H1 (cell line): Measurements from ENCODE around the gene DUSP10. TPM values are rescaled to one million over a fixed set of nuclear protein-coding genes. Genes with fewer than 3 reads are reported as not detected.

ENCODE experiments used
- CTCF ChIA-PET: fragments of 300-600 bp; sonication (Branson Sonifier 250); formaldehyde crosslinking; loops from one replicate; lab custom pipeline; 2021; ENCODE audit not compliant: partially characterized antibody; lab: Charles Lee
- POLR2A ChIA-PET: fragments of 300-600 bp; sonication (Branson Sonifier 250); formaldehyde crosslinking; loops from one replicate; lab custom pipeline; 2021; ENCODE audit warnings: inconsistent platforms; ENCODE audit not compliant: partially characterized antibody; lab: Charles Lee
- DNase-seq, 2 experiments: peaks; one replicate each; pipeline versions ENCODE4 v3.0.0 to v3.0.0-alpha.2; 2010 to 2022; ENCODE audit warnings: low spot score in 2 of 2, low read depth in 1 of 2, mixed read lengths in 1 of 2
- FAIRE-seq: peaks from 2 replicates; lab custom pipeline; 2011; peaks lifted over from hg19 to GRCh38; lab: Jason Lieb, UNC
- H2AFZ ChIP-seq: 2 replicates; pipeline ENCODE4 v1.8.1; 2012; ENCODE audit warnings: low read length, inconsistent platforms
- H2AK5ac ChIP-seq: 2 replicates; pipeline ENCODE4 v1.6.1; 2013; ENCODE audit warnings: low read depth, low read length
- H2BK120ac ChIP-seq: replicated peaks from 2 replicates; pipeline ENCODE3; 2013; ENCODE audit warnings: low read depth, low read length, inconsistent platforms
- H2BK12ac ChIP-seq: 2 replicates; pipeline ENCODE4 v1.6.1; 2013; ENCODE audit warnings: low read depth, low read length
- H2BK15ac ChIP-seq: 2 replicates; pipeline ENCODE4 v1.6.1; 2013; ENCODE audit warnings: low read length
- H2BK20ac ChIP-seq: 2 replicates; pipeline ENCODE4 v1.6.1; 2013; ENCODE audit warnings: low read length
- H2BK5ac ChIP-seq: 2 replicates; pipeline ENCODE4 v1.6.1; 2013; ENCODE audit warnings: low read depth, low read length
- H3K14ac ChIP-seq: 2 replicates; pipeline ENCODE4 v1.6.1; 2013; ENCODE audit warnings: inconsistent platforms; ENCODE audit not compliant: insufficient read length
- H3K18ac ChIP-seq: 2 replicates; pipeline ENCODE4 v1.6.1; 2013; ENCODE audit warnings: low read length; ENCODE audit errors: extremely low read depth
- H3K23ac ChIP-seq: 2 replicates; pipeline ENCODE4 v1.6.1; 2013; ENCODE audit warnings: inconsistent platforms; ENCODE audit not compliant: insufficient read length
- H3K23me2 ChIP-seq: 2 replicates; pipeline ENCODE4 v1.6.1; 2013; ENCODE audit warnings: low read depth, low read length
- H3K27ac ChIP-seq: 2 replicates; pipeline ENCODE4 v1.6.1; 2011; ENCODE audit warnings: low read depth, low read length, inconsistent platforms
- H3K27me3 ChIP-seq, 4 experiments: replicated peaks in 1 of 4; 1 replicate in 1 of 4; 2 replicates in 3 of 4; pipeline versions ENCODE4 v1.6.1 to v1.8.1; 2011 to 2013; ENCODE audit warnings: low read length in 3 of 4, mild to moderate bottlenecking in 3 of 4, inconsistent platforms in 2 of 4, mixed read lengths in 2 of 4, moderate library complexity in 1 of 4; ENCODE audit not compliant: control insufficient read depth in 3 of 4, insufficient read depth in 3 of 4; ENCODE audit errors: extremely low read depth in 1 of 4
- H3K36me3 ChIP-seq, 4 experiments: 2 replicates each; pipeline versions ENCODE4 v1.6.1 to v1.8.1; 2011 to 2013; ENCODE audit warnings: mild to moderate bottlenecking in 4 of 4, low read length in 3 of 4, moderate library complexity in 2 of 4, control low read depth in 1 of 4, inconsistent platforms in 1 of 4; ENCODE audit not compliant: insufficient read depth in 4 of 4, control insufficient read depth in 2 of 4
- H3K4ac ChIP-seq: replicated peaks from 2 replicates; pipeline ENCODE3; 2013; ENCODE audit warnings: low read length, low read depth, mixed read lengths, inconsistent platforms; ENCODE audit not compliant: insufficient read length
- H3K4me1 ChIP-seq, 4 experiments: replicated peaks in 1 of 4; 1 replicate in 1 of 4; 2 replicates in 3 of 4; pipeline versions ENCODE4 v1.6.1 to v1.8.1; 2011 to 2013; ENCODE audit warnings: low read length in 3 of 4, inconsistent platforms in 2 of 4, mixed read lengths in 1 of 4; ENCODE audit not compliant: insufficient read depth in 4 of 4, control insufficient read depth in 3 of 4
- H3K4me2 ChIP-seq, 2 experiments: 2 replicates each; pipeline versions ENCODE4 v1.6.1 to v1.8.1; 2011 to 2013; ENCODE audit warnings: low read depth in 2 of 2, low read length in 2 of 2, control low read depth in 1 of 2, inconsistent platforms in 1 of 2, mild to moderate bottlenecking in 1 of 2; ENCODE audit not compliant: insufficient read depth in 1 of 2
- H3K4me3 ChIP-seq, 4 experiments: fragments of 200-600, 300-600 bp in 1 of 4; sonication (generic), shearing (Covaris generic), sonication (Bioruptor Twin) in 1 of 4; 2 replicates each; pipeline versions ENCODE4 v1.5.1 to v1.8.1; 2011 to 2016; ENCODE audit warnings: low read length in 4 of 4, low read depth in 3 of 4, control low read depth in 2 of 4, inconsistent platforms in 2 of 4, mild to moderate bottlenecking in 2 of 4, mixed read lengths in 1 of 4, moderate library complexity in 1 of 4; ENCODE audit not compliant: insufficient read depth in 2 of 4; ENCODE audit errors: extremely low read depth in 1 of 4
- H3K56ac ChIP-seq: replicated peaks from 2 replicates; pipeline ENCODE3; 2013; ENCODE audit warnings: low read depth, mild to moderate bottlenecking, mixed read lengths, low read length, inconsistent platforms; ENCODE audit not compliant: insufficient read length
- H3K79me1 ChIP-seq: 2 replicates; pipeline ENCODE4 v1.6.1; 2013; ENCODE audit warnings: low read depth, low read length, control low read depth
- H3K79me2 ChIP-seq, 2 experiments: 2 replicates each; pipeline versions ENCODE4 v1.6.1 to v1.8.1; 2012 to 2013; ENCODE audit warnings: low read length in 2 of 2, mild to moderate bottlenecking in 2 of 2, inconsistent platforms in 1 of 2; ENCODE audit not compliant: insufficient read depth in 2 of 2, control insufficient read depth in 1 of 2
- H3K9ac ChIP-seq, 4 experiments: replicated peaks in 1 of 4; 1 replicate in 1 of 4; 2 replicates in 3 of 4; pipeline versions ENCODE4 v1.6.1 to v1.8.1; 2011 to 2013; ENCODE audit warnings: low read depth in 3 of 4, low read length in 3 of 4, control low read depth in 2 of 4, mild to moderate bottlenecking in 2 of 4, moderate library complexity in 2 of 4, inconsistent platforms in 1 of 4; ENCODE audit errors: extremely low read depth in 1 of 4
- H3K9me3 ChIP-seq, 2 experiments: 2 replicates each; pipeline versions ENCODE4 v1.6.1 to v1.8.1; 2012 to 2013; ENCODE audit warnings: mild to moderate bottlenecking in 2 of 2, moderate library complexity in 2 of 2, control low read depth in 1 of 2, inconsistent platforms in 1 of 2, low read depth in 1 of 2, low read length in 1 of 2, mixed read lengths in 1 of 2; ENCODE audit not compliant: insufficient read depth in 2 of 2
- H4K20me1 ChIP-seq, 2 experiments: replicated peaks in 1 of 2; 2 replicates each; pipeline versions ENCODE3 to v1.8.1; 2011 to 2013; ENCODE audit warnings: inconsistent platforms in 2 of 2, low read length in 2 of 2, mild to moderate bottlenecking in 1 of 2; ENCODE audit not compliant: insufficient read depth in 2 of 2, control insufficient read depth in 1 of 2
- H4K5ac ChIP-seq: 2 replicates; pipeline ENCODE4 v1.6.1; 2013; ENCODE audit warnings: low read length, low read depth, mixed read lengths, inconsistent platforms; ENCODE audit not compliant: insufficient read length
- H4K8ac ChIP-seq: 2 replicates; pipeline ENCODE4 v1.8.0; 2013; ENCODE audit warnings: mild to moderate bottlenecking, moderate library complexity, low read length, inconsistent platforms; ENCODE audit not compliant: insufficient read depth; ENCODE audit errors: extremely low read depth
- H4K91ac ChIP-seq: replicated peaks from 2 replicates; pipeline ENCODE3; 2013; ENCODE audit warnings: low read length, mixed read lengths, inconsistent platforms; ENCODE audit not compliant: insufficient read length
- NRF1 ChIP-seq: IDR thresholded peaks from 2 replicates; pipeline ENCODE4 v1.6.1; 2011; ENCODE audit warnings: mild to moderate bottlenecking, low read depth, low read length, improper control_type of control experiment
- WGBS, 2 experiments: shearing (Covaris generic) in 1 of 2; methylation state at CpG; one replicate each; pipeline versions ENCODE4 v1.1.6 to v1.1.7; 2013 to 2015; ENCODE audit warnings: low lambda C conversion rate in 2 of 2, mixed read lengths in 2 of 2, inconsistent platforms in 1 of 2, low coverage in 1 of 2, missing lambda C conversion rate in 1 of 2; ENCODE audit not compliant: insufficient replicate concordance in 2 of 2, insufficient coverage in 1 of 2, insufficient read length in 1 of 2; ENCODE audit errors: extremely low coverage in 1 of 2, missing lambda C conversion rate in 1 of 2; 5-methylcytosine and 5-hydroxymethylcytosine counted together
- polyA plus RNA-seq, 7 experiments: library from polyadenylated mRNA; depleted of rRNA in 3 of 7; stranded (reverse) in 5 of 7; unstranded in 2 of 7; fragments of >200 nt in 5 of 7; fragments of 200-250 nt in 2 of 7; gene quantifications; 1 replicate in 5 of 7; 2 replicates in 1 of 7; 4 replicates in 1 of 7; pipeline versions ENCODE4 v1.2.1 to v1.2.3, GENCODE V29; 2011 to 2013; ENCODE audit warnings: missing spikeins in 2 of 7, mixed read lengths in 2 of 7
- total RNA-seq: library from RNA; stranded (reverse); fragmentation: NEBNext Ultra II Directional; extraction: Animal tissue kit (Norgen Biotek cat#: 25700); gene quantifications from 2 replicates; pipeline ENCODE4 v1.2.1, GENCODE V29; 2021

Gene DUSP10
- total and polyA plus RNA-seq, 2 of the 8 experiments (the other 6 are each of a cell fraction or from before 2014, with no cell fraction given), result 1.2 TPM

DNA sequence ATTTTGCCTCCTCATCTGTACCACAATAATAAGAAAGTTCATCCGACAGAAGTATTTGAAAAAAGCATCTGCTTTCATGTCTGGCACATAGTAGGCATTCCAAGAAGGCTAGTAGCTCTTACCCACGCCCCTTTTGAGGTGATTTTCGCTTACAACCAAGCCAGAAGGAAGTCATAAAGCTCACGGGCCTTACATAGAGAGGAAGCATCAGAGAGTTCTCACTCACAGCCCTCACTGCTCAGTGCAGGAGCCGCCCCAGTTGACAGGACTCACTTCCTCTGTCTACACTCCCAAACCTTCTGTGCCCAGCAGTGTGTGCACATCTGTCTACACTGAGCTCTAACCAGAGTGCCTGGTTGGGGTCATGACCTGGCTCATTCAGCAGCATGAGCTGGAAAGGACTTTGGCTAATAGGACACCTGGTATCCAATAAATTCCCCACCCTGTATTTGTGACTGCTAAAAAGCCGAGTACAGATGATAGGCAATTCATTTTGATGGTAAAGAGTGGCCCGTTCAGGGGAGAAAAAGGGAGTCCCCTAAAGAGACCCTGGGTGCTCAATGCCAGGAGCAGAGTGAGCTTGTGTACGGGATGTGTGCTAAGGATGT lies 36.8 kb upstream of the DUSP10 start:
- ChIA-PET CTCF (interaction anchor here (0.9 to 1.1 kb wide), 3 partner anchors 9 to 392 kb away, joined by 3 read pairs; no protein-coding TSS in a partner anchor), POLR2A (no interaction called here)
- Histone ChIP-seq H2BK5ac (no peak overlapping the region), H2AFZ (no peak overlapping the region), H4K5ac (no peak overlapping the region), H3K14ac (no peak overlapping the region), H4K91ac (no peak overlapping the region), H3K23ac (no peak overlapping the region), H3K4me1 (no peaks in the 10 kb centered on the region), H3K23me2 (no peaks in the 10 kb centered on the region), H2BK20ac (no peak overlapping the region), H2AK5ac (no peak overlapping the region), H3K27ac (no peak overlapping the region), H3K27me3 (no peaks in the 10 kb centered on the region), H3K18ac (no peak overlapping the region), H3K9ac (no peak overlapping the region), H2BK15ac (no peak overlapping the region), H4K8ac (no peak overlapping the region), H2BK120ac (no peak overlapping the region), H3K9me3 (no peaks in the 10 kb centered on the region), H3K4ac (no peak overlapping the region), H3K36me3 (no peaks in the 10 kb centered on the region), H3K4me3 (no peak overlapping the region), H4K20me1 (no peaks in the 10 kb centered on the region), H3K56ac (no peak overlapping the region), H3K79me2 (no peaks in the 10 kb centered on the region), H2BK12ac (no peak overlapping the region), H3K79me1 (no peaks in the 10 kb centered on the region), H3K4me2 (no peak overlapping the region)
- WGBS, 2 experiments, result 90% methylated on average over 8 of the region's 8 CpGs; no CpG with 5 or more reads in 1 of the 2 experiments
- TF ChIP-seq NRF1, result no peak
- FAIRE-seq (no peak), DNase-seq (no peak)
